ENCODE measurements around the gene USP4.

Gene USP4

DNA sequence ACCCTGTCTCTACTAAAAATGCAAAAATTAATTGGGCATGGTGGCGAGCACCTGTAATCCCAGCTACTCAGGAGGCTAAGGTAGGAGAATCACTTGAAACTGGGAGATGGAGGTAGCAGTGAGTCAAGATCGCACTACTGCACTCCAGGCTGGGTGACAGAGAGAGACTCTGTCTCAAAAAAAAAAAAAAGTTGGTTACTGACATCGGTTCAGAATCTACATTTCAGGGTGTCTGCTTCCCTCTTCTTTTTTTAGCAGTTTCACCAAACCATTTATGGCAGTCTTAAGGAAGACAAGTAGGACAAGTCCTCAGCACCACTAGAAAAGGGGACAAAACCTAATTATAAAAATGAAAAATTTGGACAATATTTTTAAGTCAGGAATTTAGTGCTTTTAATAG is 3.3 kb upstream of the USP4 start:
- peaks cover 87 to 95% of the 10 kb centered on the region in 2 experiments for H3K4me1 ChIP-seq (ENCODE audit: control insufficient read depth in 1 of 2, insufficient read depth in 1 of 2, low read depth in 1 of 2, low read length in 1 of 2)
- peak overlapping the region; percentile 92 for H3K27ac ChIP-seq
- no peaks in the 10 kb centered on the region for H3K9me3 ChIP-seq
- no peaks in the 10 kb centered on the region for H3K27me3 ChIP-seq
- no peaks in the 10 kb centered on the region for H3K36me3 ChIP-seq
- TF ChIP-seq CTCF (IDR thresholded peaks at IDR 0.05): no peak
- H3K4me3 ChIP-seq (ENCODE audit: low read depth in 1 of 2, low read length in 1 of 2): no peak overlapping the region

DNA sequence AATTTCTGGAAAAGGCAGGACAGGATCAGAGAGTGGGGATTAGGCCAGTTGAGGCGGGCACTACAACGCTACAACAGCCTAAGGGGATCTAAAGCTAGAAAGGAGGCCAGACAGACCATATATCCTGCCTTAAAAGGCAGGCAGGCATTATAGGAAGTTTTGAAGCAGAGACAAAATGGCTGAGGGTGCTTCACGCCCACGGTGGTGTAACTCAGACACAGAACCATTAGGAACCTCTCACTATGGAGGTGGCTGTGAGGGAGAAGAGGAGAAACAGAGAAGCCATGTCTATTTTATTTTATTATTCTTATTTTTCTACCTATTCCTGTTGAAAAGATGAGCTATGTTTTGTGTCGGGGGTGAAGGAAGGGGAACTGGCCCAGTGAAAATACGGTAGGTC is 2.1 kb upstream of the USP4 start:
- Histone ChIP-seq H3K36me3 (peaks cover 7% of the 10 kb centered on the region), H3K27me3 (no peaks in the 10 kb centered on the region), H3K9me3 (no peaks in the 10 kb centered on the region), H3K27ac (peak overlapping the region; percentile 92), H3K4me1 (ENCODE audit: control insufficient read depth in 1 of 2, insufficient read depth in 1 of 2, low read depth in 1 of 2, low read length in 1 of 2) (peaks cover 87 to 95% of the 10 kb centered on the region in 2 experiments), H3K4me3 (ENCODE audit: low read depth in 1 of 2, low read length in 1 of 2) (no peak overlapping the region)
- no peak for TF ChIP-seq CTCF (IDR thresholded peaks at IDR 0.05)

DNA sequence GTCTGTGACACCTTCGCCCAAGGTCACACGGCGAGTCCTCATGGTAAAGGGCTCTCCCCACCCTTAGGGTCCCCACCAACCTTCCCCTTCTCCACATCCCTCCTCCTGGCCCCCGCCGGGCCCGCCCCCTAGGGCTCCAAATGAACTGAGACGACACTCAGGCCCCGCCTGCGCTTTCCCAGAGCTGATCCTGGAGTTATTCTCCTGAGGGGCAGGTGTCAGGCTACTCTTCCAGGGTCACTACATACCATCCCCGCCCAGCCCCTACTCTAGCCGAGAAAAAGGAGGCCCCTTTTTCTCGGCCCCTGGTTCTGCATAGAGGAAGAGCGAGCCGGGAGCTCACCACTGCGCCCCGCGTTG is 292 bp downstream of the USP4 start:
- peak overlapping the region; percentile 76 to 98 for H3K4me3 ChIP-seq (ENCODE audit: low read depth in 1 of 2, low read length in 1 of 2)
- H3K27me3 ChIP-seq: no peaks in the 10 kb centered on the region
- H3K9me3 ChIP-seq: no peaks in the 10 kb centered on the region
- no peak for TF ChIP-seq CTCF (IDR thresholded peaks at IDR 0.05)
- H3K27ac ChIP-seq: peak overlapping the region; percentile 92
- H3K4me1 ChIP-seq (ENCODE audit: control insufficient read depth in 1 of 2, insufficient read depth in 1 of 2, low read depth in 1 of 2, low read length in 1 of 2): peaks cover 77 to 79% of the 10 kb centered on the region in 2 experiments
- H3K36me3 ChIP-seq: peaks cover 31% of the 10 kb centered on the region

GRCh38 chr3:49333916-49334633 is 5.8 kb downstream of the USP4 start:
- Histone ChIP-seq H3K4me3 (ENCODE audit: low read depth in 1 of 2, low read length in 1 of 2) (peak overlapping the region in 1 of 2 experiments; percentile 49), H3K36me3 (peaks cover 79% of the 10 kb centered on the region), H3K9me3 (no peaks in the 10 kb centered on the region), H3K27ac (peak overlapping the region; percentile 89), H3K4me1 (ENCODE audit: control insufficient read depth in 1 of 2, insufficient read depth in 1 of 2, low read depth in 1 of 2, low read length in 1 of 2) (peaks cover 52 to 61% of the 10 kb centered on the region in 2 experiments), H3K27me3 (no peaks in the 10 kb centered on the region)
- no peak for TF ChIP-seq CTCF (IDR thresholded peaks at IDR 0.05)

DNA sequence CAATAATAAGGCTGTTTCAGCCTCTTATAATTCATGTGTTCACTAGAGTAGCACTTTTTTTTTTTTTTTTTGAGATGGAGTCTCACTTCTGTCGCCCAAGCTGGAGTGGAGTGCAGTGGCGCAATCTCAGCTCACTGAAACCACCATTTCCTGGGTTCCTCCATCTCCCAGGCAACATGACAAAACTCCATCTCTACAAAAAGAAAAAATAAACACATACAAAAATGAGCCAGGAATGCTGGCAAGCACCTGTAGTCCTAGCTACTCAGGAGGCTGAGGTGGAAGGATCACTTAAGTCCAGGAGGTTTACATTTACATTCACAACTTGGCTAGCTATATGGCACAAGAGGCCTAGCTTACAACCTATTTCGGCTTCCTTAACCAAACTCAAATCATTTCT is 6.8 kb downstream of the USP4 start:
- Histone ChIP-seq H3K36me3 (peaks cover 89% of the 10 kb centered on the region), H3K4me1 (ENCODE audit: control insufficient read depth in 1 of 2, insufficient read depth in 1 of 2, low read depth in 1 of 2, low read length in 1 of 2) (peaks cover 42 to 51% of the 10 kb centered on the region in 2 experiments), H3K9me3 (no peaks in the 10 kb centered on the region), H3K4me3 (ENCODE audit: low read depth in 1 of 2, low read length in 1 of 2) (peak overlapping the region; percentile 28 to 49), H3K27ac (peak overlapping the region; percentile 89), H3K27me3 (no peaks in the 10 kb centered on the region)
- no peak for TF ChIP-seq CTCF (IDR thresholded peaks at IDR 0.05)

All from neutrophil (primary cell).